Measurements from ENCODE around the gene RNF151. TPM values are rescaled to one million over a fixed set of nuclear protein-coding genes. Genes with fewer than 3 reads are reported as not detected.

RNF151 gene
- total RNA-seq, 2 experiments from 2014 or later: not detected

DNA sequence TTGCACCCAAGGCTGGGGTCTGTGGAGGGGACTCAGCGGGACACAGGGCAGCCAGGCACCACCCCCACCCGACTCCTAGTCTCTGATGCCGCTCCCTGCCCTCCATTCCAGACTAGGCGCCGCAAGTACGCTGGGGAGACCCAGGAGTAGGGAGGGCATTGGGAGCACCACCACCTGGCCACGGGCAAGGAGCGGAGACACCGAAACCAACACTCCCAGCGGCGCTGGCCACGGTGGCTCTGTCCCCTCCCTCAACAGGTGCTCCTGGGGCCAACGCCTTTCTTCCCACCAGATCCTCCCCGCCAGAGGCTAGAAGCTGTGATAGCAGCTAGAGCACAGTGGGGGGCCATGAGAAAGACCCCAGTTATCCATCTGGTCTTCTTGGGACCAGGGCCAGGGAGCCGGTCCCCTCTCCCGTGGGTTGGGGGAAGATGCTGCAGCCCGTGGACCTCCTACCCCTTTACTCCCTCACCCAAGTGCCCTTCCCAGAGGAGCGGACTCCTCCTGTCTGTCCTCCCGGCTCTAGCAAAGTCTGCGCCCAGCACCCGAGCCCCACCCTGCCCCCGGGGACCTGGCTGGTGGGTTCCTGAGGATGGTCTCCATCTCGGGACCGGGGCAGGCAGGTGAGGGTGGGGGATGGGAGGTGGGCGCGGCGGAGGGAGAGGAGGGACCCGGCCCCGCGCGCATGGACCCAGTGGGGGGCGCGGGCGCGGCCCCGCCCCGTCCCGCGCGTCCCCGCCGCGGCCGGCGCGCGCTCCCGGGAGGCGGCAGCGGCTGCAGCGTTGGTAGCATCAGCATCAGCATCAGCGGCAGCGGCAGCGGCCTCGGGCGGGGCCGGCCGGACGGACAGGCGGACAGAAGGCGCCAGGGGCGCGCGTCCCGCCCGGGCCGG, 22.8 kb downstream of the RNF151 start, which contains the start of gene SYNGR3:
TSS of gene SYNGR3 (plus strand) at position 762 of the 892 bp plus-strand sequence. CDS start 133 bp downstream, outside the sequence.
- ChIA-PET POLR2A (interaction anchor here (1.9 kb wide), 1 partner anchor 24 kb away, joined by 5 read pairs; the partner anchor contains the start of gene RPS2), CTCF (ENCODE audit: unreplicated experiment) (no interaction called here)
- H3K4me3 ChIP-seq (ENCODE audit: low read depth, low read length, poor library complexity, severe bottlenecking): peak within 1 kb of the TSS; percentile 68
- BruUV-seq (replicated peaks): no TSS peak
- H3K4me2 ChIP-seq (ENCODE audit: low read length): peak within 1 kb of the TSS; percentile 80
- H3K9me3 ChIP-seq (ENCODE audit: low read length): no peaks in the 10 kb centered on the region
- peak within 1 kb of the TSS; percentile 50 for H3K27ac ChIP-seq (ENCODE audit: low read depth, low read length, poor library complexity, severe bottlenecking)
- H3K79me2 ChIP-seq (ENCODE audit: insufficient read depth, low read depth, low read length): no peaks in the 10 kb centered on the region
- peak within 1 kb of the TSS; percentile 22; the same call in 1 of the 2 replicates for H2AFZ ChIP-seq (ENCODE audit: low read length)
- no peaks in the 10 kb centered on the region for H4K20me1 ChIP-seq (ENCODE audit: insufficient read depth, low read length)
- H3K4me1 ChIP-seq (ENCODE audit: insufficient read depth, low read length, poor library complexity, severe bottlenecking): peaks cover 47% of the 10 kb centered on the region
- H3K36me3 ChIP-seq (ENCODE audit: insufficient read depth, low read length): peaks cover 12% of the 10 kb centered on the region; the same call in 1 of the 2 replicates
- intact Hi-C loops (cut with micrococcal nuclease; ENCODE audit: unreplicated experiment): no loop called here
- DNase-seq (ENCODE audit: low spot score): peak; percentile 24
- H3K9me2 ChIP-seq (ENCODE audit: insufficient read depth, low read length): no peaks in the 10 kb centered on the region
- no peak for TF ChIP-seq EZH2phosphoT487 (IDR thresholded peaks at IDR 0.05; ENCODE audit: borderline replicate concordance, low read depth, low read length)
- TF ChIP-seq, protein P1, sequence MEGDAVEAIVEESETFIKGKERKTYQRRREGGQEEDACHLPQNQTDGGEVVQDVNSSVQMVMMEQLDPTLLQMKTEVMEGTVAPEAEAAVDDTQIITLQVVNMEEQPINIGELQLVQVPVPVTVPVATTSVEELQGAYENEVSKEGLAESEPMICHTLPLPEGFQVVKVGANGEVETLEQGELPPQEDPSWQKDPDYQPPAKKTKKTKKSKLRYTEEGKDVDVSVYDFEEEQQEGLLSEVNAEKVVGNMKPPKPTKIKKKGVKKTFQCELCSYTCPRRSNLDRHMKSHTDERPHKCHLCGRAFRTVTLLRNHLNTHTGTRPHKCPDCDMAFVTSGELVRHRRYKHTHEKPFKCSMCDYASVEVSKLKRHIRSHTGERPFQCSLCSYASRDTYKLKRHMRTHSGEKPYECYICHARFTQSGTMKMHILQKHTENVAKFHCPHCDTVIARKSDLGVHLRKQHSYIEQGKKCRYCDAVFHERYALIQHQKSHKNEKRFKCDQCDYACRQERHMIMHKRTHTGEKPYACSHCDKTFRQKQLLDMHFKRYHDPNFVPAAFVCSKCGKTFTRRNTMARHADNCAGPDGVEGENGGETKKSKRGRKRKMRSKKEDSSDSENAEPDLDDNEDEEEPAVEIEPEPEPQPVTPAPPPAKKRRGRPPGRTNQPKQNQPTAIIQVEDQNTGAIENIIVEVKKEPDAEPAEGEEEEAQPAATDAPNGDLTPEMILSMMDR (conservative IDR thresholded peaks at IDR 0.05; ENCODE audit: low read length): no peak

DNA sequence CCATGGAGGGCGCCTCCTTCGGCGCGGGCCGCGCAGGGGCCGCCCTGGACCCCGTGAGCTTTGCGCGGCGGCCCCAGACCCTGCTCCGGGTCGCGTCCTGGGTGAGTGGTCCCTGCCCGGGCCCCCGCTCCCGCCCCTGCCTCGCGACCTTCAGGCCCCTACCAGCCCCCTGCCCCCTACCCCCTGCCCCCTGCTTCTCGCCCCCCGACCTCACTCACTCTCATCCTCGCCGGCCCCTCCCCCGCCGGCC, 23.4 kb downstream of the RNF151 start:
- TF ChIP-seq EZH2phosphoT487 (IDR thresholded peaks at IDR 0.05; ENCODE audit: borderline replicate concordance, low read depth, low read length): no peak
- TF ChIP-seq, protein P1 (conservative IDR thresholded peaks at IDR 0.05; ENCODE audit: low read length): no peak
- Histone ChIP-seq H3K9me2 (ENCODE audit: insufficient read depth, low read length) (no peaks in the 10 kb centered on the region), H3K27ac (ENCODE audit: low read depth, low read length, poor library complexity, severe bottlenecking) (no peak overlapping the region), H4K20me1 (ENCODE audit: insufficient read depth, low read length) (no peaks in the 10 kb centered on the region), H3K9me3 (ENCODE audit: low read length) (no peaks in the 10 kb centered on the region), H3K4me2 (ENCODE audit: low read length) (peak overlapping the region; percentile 80), H2AFZ (ENCODE audit: low read length) (no peak overlapping the region), H3K36me3 (ENCODE audit: insufficient read depth, low read length) (peaks cover 12% of the 10 kb centered on the region; the same call in 1 of the 2 replicates), H3K4me1 (ENCODE audit: insufficient read depth, low read length, poor library complexity, severe bottlenecking) (peaks cover 42% of the 10 kb centered on the region), H3K4me3 (ENCODE audit: low read depth, low read length, poor library complexity, severe bottlenecking) (peak overlapping the region; percentile 68), H3K79me2 (ENCODE audit: insufficient read depth, low read depth, low read length) (no peaks in the 10 kb centered on the region)
- ChIA-PET CTCF (ENCODE audit: unreplicated experiment) (no interaction called here), POLR2A (no interaction called here)
- intact Hi-C loops (cut with micrococcal nuclease; ENCODE audit: unreplicated experiment): no loop called here
- DNase-seq (ENCODE audit: low spot score): no peak
- BruUV-seq (replicated peaks): no TSS peak

Measured in OCI-LY7 (cell line).